GM03348 (cell line): ENCODE measurements around the gene LCTL.
"Not testable (repeated sequence)": the region's sequence is repeated elsewhere in the genome, so short reads cannot be mapped to it uniquely, and the experiment has no call there.

Experiments
- DNase-seq: peaks from one replicate; pipeline ENCODE4 v3.0.0; 2012; ENCODE audit warnings: low spot score

LCTL gene

DNA sequence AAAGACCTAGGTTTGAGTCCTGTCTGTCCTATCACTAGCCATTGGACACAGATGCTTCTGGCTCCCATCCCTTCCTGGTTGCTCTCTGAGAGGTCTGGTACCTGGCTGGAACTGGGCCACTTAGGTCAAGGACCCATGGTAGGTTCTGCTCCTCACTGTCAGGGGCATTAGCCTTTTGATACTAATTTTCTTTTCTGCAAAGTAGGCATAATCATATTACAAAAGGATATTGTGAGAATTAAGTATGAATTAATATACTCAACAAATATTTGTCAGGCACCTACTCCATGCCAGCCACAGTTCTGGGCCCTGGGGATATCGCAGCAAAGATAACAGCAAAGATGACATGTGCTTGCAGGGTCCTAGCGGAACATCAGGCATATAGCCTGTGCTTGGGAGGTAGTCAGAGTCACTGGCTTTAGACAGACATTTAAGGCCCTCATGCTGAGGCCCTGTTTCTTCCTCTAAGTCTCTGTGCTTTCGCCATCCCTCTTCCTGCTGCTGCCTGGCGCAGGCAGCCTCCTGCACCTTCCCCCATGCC, 25.6 kb upstream of the LCTL start:
- no peak for DNase-seq

DNA sequence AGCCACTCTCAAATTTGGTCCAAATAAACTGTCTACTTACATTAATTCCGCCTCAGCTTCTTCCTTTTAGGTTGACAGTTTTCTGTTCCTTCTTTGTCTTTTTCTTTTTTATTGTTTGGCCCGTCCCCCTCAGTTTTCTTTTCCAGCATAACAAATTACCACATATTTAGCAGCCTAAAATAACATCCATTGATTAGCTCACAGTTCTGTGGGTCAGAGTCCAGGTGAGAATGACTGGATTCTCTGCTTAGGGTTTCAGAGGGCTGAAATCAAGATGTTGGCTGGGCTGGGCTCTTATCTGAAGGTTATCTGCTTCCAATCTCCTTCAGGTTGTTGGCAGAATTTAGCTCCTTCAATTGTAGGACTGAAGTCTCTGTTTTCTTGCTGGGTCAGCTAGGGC, 24.6 kb upstream of the LCTL start:
- no peak for DNase-seq

DNA sequence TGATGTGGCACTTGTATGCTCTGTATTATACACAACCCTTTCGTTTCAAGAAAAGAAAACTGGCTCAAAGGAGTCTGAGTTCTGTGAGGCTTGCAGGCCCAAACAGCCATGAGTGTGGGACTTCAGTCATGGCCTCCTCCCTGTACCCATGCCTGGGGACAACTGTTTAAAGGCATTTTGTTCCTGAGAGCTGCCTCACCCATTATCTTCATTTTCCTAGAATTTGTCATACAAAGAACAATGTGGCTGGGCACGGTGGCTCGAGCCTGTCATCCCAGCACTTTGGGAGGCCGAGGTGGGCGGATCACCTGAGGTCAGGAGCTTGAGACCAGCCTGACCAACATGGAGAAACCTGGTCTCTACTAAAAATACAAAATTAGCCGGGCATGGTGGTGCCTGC, 23.6 kb upstream of the LCTL start:
- DNase-seq, result not testable (repeated sequence)

DNA sequence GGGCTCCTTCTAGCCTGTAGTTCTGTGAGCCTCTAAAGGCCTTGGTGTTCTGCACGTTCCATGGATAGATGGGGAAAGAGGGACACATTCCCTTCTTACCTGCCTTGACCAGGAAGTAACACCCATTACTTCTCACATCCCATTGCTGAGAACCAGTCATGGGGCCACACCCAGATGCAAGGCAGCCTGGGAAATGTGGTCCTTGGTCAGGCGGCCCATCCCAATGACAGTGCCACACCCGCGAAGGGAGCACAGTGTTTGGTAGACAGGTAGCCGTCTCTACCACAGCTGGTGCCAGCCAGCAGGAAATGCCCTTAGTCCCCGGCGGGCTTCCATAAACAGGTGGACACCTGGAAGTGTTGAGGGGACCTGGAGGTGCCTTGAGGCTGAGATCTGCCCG, 23.2 kb upstream of the LCTL start:
- no peak for DNase-seq

DNA sequence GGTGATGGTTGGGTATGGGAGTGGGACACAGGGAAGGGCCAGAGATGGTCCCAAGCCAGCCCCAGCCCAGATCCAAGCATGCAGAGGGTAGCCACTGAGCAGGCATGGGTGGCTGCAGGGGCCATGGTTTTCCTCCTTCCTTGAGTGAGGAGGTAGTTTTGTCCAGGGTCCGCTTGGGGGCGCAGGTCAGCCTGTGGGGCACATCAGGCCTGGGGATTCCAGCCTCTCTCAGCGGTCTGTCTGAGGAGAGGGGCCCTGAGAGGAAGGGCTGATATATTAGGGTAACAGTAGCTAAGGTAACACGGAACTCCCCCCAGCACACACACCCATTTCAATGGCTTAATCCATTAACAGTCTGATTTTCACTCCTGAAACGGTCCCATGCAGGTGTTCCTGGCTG, 22.7 kb upstream of the LCTL start:
- no peak for DNase-seq

DNA sequence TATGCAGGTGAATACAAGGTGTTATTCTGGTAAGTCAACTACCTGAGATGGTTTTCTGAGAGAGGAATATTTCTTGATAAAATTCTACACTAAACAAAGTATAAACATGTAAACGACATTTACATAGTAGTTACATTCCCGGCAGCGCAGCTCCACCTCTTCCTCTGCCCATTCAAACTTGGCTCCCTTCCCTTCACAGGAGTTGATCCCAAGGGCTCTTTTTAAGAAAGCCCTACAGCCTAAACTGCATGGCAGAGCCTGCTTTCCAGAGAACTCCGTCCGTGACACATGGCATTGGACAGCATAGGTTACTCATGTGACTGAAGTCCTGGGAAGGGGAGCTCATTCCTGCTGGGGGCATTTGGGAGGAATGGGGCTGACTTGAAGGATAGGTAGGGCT, 22.0 kb upstream of the LCTL start:
- DNase-seq, result no peak

DNA sequence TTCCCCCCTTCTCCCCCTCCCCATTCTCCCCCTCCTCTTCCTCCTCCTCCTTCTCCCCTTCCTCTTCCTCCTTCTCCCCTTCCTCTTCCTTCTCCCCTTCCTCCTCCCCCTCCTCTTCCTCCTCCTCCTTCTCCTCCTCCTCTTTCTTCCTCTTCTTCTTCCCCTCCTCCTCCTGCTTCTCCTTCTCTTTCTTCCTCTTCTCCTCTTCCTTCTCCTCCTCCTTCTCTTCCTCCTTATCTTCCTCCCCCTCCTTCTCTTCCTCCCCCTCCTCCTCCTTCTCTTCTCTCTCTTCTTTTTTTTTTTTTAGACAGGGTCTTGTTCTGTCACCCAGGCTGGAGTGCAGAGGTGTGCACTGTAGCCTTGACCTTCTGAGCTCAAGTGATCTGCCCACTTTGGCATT, 21.2 kb upstream of the LCTL start:
- no peak for DNase-seq

DNA sequence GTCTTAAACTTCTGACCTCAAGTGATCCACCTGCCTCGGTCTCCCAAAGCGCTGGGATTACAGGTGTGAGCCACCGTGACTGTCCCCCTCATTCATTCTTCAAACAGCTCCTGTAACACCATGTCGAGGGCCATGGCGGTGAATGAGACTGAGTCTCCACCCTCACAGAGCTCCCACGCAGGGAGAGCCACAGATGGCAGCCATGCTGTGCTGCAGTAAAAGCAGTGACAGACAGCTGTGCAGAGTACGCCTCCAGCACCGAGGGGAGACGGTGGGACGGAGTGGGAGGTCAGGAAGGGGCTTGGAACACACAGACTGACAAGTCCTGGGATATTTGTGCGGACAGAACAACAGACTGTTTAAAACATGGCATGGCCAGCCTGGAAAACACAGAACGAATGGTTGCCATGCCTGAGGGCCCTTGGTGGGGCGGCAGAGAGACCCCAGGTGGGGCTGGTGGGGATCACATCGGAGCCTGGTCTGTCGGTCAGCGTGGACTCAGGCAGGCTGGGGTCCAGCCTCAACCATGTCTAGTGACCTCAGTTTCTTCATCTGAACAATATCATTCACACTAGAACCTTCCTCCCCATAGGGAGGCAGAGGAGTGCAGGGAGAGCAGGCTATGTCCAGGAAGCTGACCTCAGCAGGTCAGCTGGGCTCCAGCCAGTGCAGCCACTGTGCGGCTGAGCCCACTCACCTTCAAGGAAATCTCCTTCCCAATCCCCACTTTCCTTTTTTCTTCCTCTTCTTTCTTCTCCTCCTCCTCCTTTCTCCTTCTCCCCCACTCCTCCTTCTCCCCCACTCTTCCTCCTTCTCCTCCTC, 20.6 kb upstream of the LCTL start:
- DNase-seq, result no peak

DNA sequence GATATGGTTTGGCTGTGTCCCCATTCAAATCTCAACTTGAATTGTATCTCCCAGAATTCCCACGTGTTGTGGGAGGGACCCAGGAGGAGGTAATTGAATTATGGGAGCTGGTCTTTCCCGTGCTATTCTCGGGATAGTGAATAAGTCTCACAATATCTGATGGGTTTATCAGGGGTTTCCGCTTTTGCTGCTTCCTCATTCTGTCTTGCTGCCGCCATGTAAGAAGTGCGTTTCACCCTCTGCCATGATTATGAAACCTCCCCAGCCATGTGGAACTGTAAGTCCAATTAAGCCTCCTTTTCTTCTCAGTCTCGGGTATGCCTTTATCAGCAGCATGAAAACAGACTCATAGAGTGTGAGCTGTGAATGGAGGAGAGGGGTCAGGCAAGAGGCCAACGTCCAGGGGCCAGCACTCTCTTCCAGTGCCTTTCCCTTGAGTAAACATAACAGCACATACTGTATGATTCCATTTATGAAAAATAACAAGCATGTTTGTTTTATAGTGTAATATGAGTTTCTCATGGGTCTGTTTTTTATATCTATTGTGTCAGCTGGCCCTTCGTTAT, 16.3 kb upstream of the LCTL start:
- DNase-seq, result no peak

DNA sequence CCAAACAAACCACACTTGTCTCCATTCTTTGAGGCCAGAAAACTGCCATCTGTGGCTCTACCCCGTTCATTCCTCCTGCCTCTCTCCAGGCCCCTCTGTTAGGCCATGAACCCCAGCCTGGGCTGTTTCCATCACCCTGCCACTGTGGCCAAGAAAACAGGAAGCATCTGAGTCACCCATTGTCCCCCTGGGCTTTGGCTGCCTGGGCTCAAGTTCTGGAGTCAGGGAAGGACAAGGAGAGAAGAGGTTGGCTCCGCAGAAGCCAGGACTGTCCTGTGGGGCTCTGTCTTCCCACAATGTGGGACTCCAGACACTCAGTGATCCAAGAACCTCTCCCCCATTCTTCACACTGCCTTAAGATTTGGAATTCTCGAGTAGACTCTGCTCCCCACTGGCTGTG, 14.8 kb upstream of the LCTL start:
- peak; percentile 58 for DNase-seq

DNA sequence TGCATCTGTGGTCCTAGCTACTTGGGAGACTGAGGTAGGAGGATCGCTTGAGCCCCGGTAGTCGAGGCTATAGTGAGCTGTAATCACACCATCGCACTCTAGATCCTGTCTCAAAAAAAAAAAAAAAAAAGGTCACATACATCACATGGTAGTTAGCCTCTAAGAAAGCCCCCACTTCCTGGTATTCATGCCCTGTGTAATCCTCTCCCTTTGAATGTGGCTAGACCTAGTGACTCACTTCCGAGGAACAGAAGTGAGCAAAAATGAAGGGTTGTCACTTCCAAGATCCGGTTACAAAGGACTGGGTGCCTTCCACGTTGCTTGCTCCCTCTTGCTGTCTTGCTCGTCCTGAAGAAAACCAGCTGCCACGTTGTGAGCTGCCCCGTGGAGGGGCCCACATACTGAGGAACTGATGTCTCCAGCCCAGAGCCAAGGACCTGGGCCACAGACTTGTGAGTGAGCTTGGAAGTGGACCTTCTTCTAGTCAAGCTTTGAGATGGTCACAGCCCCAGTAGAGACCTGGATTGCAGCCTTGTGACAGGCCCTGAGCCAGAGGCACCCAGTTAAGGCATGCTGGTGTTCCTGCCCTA, 12.6 kb upstream of the LCTL start:
- DNase-seq, result no peak

DNA sequence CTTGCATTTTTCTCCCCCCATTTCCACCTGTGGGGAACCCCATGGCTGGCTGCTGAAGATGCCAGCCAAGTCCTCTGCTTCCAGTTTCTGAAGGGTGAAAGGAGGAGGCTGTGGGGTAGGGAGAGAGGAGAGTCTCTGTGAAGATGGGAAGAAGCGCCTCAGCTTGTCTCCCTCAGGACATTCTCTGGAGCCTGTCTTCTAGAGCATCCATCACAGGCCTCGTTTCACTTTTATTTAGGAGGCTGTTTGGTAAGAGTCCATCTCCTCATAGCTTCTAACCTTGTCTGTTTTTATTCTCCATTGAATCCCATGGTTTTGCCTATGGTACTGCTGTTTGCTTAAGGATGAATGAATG, 8.8 kb upstream of the LCTL start:
- no peak for DNase-seq

DNA sequence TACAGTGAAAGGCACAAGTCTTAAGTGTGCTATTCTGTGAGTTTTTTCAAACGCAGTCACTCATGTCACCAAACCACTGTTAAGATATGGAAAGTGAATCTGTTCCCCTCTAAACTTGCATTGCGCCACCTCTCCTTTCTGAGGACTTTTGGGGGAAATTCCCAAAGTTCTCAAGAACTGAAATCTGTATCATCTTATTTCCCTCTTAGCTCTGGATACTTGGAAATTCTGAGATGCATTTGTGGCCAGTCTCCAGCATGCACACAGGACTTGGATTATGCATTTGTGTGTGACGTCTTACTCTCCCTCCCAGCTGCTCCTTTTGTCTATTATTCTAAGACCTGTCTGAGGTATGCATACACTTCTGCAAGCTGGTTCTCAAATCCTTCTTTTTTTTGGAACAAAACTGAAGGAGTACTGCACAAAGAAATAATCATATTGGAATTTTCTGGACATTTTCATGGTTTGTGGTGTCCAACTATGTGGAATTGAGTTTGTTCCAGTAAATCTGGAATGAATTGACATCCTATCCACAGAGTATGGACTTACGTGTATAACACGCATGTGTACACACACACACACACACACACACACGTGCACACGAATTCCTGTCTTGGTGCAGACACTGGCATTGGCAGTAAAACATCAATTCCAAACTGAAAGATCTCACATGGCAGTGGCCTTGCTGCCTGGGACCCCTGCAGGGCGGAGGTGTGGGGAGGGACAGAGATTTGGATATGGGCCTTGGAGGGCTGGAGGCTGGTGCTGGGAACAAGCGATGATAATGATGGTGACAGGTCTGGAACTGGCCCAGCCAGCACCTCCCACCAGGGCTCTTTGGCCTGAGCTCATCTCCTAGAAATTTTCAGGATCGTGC, 8.2 kb upstream of the LCTL start:
- peak; percentile 88 for DNase-seq

DNA sequence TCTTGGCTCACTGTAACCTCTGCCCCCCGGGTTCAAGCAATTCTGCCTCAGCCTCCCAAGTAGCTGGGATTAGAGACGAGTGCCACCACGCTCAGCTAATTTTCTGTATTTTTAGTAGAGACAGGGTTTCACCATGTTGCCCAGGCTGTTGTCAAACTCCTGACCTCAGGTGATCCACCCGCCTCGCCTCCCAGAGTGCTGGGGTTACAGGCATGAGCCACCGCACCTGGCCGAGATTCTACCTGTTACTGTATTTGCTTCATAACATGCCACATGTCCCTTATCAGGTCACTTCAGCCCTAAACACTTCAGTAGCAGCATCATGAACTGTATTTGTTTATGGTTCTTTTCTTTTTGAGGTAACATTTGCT, 7.5 kb upstream of the LCTL start:
- DNase-seq, result no peak

DNA sequence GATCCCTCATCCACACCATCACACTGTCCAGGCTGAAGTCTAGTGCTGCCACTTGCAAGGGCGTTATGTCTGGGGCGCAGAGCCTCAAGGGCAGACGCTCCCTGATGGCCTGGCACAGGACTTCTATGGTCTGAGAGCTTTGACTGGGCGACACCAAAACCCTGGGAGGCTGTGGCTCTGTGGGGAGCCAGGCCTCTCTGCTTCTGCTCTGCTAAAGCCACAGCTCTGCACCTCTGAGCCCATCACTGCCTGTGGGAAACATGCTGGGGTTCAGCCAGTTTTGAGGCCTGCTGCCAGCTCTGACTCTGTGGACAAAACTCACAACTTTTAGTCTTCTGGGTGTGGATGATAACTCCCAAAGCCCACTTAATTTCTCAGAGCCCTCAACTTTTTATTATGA, 6.3 kb upstream of the LCTL start:
- no peak for DNase-seq

DNA sequence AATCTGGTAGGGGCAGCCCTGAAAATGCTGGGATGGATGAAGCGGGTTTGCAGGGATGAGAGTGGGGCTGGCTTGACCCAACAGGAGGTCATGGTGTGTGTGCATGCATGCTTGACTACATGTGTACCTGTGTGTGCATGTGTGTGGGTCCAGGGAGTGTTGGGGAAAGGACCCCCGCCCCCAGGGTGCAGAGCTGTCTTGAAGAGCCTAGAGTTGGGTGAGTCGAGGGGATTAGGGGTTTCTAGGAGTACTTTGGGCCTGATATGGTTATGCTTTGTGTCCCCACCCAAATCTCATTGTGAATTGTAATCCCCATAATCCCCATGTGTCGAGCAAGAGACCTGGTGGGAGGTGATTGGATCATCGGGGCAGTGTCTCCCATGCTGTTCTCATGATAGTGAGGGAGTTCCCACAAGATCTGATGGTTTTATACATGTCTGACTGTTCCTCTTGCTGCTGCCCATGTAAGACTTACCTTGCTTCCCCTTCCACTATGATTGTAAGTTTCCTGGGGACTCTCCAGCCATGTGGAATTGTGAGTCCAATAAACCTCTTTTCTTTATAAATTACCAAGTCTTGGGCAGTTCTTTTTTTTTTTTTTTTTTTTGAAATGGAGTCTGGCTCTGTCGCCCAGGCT, 5.2 kb upstream of the LCTL start:
- DNase-seq, result no peak

DNA sequence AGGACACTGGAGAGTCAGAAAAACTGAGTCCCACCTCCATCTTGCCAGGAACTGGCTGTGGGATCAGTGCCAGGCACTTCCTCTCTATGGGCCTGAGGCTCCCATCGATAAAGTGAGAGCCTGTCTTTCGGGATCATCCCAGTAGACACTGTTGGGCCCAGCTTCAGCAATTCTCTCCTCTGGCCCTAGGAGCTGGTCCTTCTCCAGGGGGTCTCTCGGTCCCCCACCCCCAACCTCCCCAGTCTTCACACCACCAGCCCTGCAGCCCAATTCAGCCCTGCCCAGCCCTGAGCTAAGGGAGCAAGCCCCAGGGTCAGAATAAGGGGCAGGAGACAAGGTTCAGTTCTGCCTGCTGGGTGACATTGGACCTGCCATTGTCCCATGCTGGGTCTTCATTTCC, 4.5 kb upstream of the LCTL start:
- DNase-seq, result no peak

DNA sequence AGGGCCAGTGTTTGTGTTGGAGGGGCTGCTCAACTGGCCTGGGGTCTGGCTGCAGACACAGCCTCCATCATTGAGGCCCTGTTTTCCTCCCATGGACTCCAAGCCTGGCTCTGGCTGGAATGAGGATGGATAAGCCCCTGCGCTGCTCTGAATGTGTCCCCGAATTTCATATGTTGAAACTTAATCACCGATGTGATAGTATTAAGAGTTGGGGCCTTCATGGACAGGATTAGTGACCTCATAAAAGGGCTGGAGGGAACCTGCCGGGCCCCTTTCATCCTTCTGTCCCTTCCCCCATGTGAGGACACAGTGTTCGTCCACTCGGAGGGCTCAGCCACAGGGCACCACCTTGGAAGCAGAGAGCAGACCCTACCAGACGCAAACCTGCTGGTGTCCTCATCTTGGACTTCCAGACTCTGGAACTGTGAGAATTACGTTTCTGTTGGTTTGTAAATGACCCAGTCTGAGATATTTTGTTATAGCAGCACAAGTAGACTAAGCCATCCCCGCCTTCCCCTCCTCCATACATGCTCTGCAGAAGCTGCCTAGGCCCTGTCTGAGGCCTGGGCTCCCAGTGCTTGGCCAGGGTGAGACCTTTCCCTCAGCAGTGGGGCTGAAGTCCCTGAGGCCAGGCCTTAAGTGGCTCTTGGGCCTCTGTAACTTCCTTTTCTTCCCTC, 3.8 kb upstream of the LCTL start:
- no peak for DNase-seq

DNA sequence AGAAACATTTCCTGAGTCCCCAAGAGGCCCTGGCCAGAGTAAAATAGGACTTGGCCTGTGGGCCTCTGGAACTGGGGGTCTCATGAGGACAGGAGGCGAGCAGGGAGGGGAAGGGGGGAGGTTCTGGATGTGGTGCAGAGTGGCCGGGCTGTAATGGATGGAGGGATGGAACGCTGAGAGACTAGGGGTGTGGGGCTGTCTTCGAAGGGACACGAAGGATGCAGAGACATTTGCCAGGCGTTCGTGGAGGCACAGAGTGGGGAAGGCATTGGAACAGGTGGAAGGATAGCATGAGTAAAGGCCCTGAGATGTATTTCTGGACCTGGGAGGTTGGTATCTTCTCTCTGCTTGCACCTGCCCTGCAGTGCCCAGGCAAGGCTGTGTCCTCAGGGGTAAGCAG, 2.1 kb upstream of the LCTL start:
- DNase-seq, result no peak

DNA sequence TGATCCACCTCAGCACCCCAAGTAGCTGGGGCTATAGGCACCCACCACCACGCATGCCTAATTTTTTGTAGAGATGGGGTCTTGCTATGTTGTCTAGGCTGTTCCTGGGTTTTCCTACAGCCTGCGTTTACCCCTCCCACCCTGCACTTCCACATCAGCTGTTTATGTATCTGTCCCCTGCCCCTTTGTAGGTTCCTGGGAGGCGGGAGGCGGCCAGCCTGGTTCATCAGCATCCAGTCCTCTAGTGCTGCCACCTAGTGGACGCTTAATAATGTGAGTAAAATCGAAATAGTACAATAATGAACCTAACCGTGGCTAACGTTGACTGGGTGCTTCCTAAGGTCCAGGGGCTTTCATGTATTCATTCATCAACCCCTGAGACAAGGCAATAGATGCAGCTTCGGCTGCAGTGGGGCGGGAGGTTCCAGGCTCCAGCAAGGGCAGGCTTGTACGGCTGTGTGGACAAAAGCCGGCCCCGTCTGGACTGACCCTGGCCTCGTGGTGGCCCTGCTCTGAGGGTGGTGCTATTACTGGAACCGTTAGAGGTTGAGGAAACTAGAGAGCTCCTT, 1.2 kb upstream of the LCTL start:
- peak; percentile 89 for DNase-seq

DNA sequence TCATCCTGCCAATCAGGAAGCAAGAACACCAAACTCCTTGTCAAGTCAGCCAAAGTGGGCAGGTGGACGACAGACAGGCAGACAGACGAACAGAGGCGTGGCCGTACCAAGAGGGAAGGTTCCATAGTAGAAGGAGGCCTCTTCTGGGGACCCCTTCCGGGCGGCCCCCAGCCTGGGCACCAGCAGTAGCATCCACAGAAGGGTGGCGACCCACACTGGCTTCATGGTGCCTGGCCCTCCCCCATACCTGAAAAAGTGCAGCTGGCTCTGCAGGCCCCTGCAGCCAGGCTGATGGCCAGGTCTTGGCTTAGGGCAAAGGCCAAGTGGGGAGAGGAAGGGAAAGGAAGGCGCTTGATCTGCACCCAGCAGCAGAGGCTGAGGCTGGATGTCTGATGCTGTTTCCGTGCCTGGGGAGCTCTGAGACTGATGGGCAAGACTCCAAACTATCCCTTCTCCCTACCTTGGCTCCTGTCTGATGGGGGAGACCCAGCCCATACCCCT, 607 bp downstream of the LCTL start:
- no peak for DNase-seq
